Activated CD4-positive, alpha-beta T cell treated with anti-CD3 and anti-CD28 coated beads, Interleukin-10, Interleukin-2, amounts not matched to agents 100 ng/mL and 50 ng/mL, durations not matched to agents 16 hours and 8 hours (primary cell): ENCODE results near the gene GFM2.
A peak's percentile ranks its signal among the peaks of the same experiment; 100 is the strongest.
"Not testable (repeated sequence)": the region's sequence is repeated elsewhere in the genome, so short reads cannot be mapped to it uniquely, and the experiment has no call there.

ENCODE experiments used
- DNase-seq: peaks from one replicate; pipeline ENCODE4 v3.0.0-alpha.2; 2020

GFM2 gene, protein sequence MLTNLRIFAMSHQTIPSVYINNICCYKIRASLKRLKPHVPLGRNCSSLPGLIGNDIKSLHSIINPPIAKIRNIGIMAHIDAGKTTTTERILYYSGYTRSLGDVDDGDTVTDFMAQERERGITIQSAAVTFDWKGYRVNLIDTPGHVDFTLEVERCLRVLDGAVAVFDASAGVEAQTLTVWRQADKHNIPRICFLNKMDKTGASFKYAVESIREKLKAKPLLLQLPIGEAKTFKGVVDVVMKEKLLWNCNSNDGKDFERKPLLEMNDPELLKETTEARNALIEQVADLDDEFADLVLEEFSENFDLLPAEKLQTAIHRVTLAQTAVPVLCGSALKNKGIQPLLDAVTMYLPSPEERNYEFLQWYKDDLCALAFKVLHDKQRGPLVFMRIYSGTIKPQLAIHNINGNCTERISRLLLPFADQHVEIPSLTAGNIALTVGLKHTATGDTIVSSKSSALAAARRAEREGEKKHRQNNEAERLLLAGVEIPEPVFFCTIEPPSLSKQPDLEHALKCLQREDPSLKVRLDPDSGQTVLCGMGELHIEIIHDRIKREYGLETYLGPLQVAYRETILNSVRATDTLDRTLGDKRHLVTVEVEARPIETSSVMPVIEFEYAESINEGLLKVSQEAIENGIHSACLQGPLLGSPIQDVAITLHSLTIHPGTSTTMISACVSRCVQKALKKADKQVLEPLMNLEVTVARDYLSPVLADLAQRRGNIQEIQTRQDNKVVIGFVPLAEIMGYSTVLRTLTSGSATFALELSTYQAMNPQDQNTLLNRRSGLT

DNA sequence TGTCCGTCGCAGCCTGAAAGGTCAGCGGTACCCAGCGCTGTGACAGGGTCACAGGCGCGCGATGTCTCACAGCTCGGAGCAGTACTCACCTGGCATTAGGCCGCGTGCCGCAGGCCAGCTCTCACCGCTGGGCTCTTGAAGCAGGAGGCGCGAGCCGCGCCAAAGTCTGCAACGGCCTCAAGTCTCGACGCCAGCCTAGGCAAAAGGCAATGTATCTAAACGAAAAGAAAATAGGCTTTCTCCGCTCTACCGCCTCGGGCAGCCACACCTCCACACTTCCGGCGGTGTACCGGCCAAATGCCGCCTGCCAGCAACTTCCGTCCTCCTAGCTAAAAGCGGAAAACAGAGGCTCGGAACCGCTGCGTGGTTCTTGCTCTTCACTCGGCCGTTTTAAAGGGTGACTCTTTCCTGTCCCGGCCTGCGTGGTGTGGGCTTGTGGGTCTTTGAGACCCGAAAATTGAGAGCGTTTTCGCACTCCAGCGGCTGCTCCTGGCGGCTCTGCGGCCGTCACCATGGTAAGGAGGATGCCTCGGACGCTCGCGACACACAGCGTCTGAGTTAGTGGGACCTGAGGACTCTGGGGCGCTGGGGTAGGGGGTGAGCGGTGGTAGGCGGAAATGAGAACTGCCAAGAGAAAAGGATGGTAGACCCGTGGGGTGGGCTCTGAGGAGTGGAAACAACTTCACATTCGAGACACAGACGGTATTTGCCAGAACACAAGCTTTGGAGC is at the start of gene GFM2, which contains the start of gene NSA2:
GFM2 (minus strand) TSS at position 269 of the 730 bp plus-strand sequence. CDS start 3,375 bp downstream, outside the sequence.
NSA2 (plus strand) TSS at position 401 of the 730 bp plus-strand sequence; CDS start at position 513, 112 bp downstream.
- DNase-seq, result peak; percentile 94

DNA sequence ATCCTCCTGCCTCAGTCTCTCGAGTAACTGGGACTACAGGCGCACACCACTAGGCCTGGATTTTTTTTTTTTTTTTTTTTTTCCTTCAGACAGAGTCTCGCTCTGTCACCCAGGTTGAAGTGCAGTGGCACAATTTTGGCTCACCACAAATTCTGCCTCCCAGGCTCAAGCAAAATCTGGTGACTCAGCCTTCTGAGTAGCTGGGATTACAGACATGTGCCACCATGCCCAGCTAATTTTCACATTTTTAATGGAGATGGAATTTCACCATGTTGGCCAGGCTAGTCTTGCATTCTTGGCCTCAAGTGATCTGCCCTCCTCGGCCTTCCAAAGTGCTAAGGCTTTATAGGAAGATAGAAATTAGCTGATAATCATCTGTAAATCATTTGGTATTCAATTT is 44.0 kb upstream of the GFM2 start:
- no peak for DNase-seq

DNA sequence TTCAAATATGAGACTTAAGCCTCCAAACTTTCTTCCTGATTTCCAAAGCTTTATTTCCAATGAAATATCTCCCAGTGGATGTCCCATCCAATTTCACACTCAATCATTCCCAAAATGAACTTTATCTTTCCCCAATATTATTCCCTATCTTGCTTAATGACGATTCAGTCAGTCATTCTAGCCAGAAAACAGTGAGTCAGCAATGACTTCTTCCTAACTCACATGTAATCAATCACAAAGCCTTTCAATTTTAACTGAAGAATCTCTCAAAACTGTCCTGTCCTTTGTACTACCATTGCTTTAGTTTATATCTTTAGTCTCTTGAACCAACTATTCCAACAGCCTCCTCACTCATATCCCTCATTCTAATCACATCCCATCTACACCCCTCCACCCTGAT is 35.0 kb upstream of the GFM2 start:
- DNase-seq, result no peak

DNA sequence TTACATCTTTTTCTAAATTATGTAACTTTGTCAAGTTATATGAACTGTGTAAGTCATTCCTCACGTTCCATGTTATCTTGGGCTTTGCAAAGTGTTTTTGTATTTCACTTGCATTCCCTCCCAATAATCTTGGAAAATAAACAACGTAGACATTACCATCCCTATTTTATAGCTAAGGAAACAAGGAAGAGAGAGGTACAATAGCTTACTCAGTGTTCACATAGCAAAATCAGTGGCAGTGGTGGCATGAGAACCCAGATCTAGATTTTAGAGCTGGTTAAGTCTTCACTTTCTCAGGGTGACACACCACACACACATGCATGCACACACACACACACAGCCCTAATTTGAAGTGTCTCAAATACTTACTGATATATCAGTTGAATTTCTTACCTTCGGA is 34.3 kb upstream of the GFM2 start:
- DNase-seq, result no peak

DNA sequence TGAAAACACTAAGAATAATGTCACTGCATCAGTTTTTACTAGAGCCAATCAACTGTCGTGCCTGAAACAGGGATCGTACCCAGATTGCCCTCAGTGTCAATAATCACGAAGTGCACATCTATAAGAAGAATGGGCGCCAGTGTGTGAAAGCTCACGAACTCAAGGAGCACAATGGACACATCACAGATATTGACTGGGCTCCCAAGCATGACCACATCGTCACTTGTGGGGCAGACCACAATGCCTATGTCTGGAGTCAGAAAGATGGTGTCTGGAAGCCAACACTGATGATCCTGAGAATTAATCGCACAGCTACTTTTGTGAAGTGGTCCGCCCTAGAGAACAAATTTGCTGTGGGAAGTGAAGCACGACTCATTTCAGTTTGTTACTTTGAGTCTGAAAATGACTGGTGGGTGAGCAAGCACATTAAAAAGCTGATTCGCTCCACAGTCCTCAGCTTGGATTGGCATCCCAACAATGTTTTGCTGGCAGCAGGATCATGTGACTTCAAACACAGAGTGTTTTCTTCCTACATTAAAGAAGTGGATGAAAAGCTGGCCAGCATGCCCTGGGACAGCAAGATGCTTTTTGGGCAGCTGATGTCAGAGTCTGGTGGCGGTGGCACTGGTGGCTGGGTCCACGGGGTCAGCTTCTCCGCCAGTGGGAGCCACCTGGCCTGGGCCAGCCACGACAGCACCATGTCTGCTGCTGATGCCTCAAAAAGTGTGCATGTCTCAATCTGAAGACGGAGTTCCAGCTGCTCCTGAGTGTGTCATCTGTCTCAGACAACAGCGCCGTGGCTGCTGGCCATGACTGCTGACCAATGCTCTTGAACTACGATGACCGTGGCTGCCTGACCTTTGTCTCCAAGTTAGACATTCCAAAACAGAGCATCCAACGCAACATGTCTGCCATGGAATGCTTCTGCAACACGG is 32.3 kb upstream of the GFM2 start:
- DNase-seq, result no peak

DNA sequence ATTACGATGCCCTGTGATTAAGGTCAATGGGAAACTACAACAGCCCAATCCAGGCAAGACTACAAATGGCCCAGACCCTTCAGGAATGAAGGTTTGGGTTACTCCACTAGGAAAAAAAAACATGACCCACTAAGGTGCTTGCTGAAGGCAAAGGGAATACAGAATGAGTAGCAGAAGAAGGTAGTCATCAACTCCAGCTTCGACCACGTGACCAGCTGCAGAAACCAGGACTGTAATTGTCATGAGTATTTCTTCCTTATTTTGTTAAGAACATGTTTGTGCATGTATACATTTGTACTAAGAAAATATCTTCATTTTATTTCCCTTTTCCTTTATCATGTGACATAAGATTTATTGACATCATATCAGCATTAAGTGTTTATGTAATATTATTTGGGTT is 24.8 kb upstream of the GFM2 start:
- not testable (repeated sequence) for DNase-seq

DNA sequence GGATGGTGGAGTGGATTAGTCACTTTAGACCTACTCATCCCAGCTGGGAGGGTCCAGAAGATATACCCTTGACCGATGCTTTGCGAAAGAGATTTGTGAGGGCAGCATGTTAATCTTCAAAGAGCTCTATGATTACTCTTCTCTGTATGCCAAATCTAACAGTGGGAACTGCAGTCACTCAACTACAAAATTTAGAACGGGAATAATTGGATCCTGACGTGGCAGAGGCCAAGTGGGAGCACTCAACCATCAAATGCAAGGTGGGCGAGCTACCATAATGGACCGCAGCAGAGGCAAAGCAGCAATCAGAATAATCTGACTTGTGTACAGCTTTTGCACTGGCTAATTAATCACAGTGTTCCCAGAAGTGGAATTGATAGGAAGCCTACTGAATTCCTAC is 20.5 kb upstream of the GFM2 start:
- no peak for DNase-seq

DNA sequence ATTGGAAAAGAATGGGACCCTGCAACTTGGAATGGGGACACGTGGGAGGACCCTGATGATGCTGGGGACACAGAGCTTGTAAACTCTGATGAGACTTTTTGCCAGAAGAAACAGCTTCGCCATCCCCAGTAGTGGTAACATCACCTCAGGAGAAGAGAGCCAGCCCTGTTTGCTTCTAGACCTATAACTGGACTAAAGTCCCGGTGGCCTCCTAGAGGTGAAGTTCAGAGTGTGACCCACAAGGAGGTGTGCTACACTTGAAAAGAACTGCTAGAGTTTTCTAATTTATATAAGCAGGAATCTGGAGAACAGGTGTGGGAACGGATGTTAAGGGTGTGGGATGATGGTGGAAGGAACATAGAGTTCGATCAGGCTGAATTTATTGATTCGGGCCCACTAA is 19.9 kb upstream of the GFM2 start:
- DNase-seq, result no peak

DNA sequence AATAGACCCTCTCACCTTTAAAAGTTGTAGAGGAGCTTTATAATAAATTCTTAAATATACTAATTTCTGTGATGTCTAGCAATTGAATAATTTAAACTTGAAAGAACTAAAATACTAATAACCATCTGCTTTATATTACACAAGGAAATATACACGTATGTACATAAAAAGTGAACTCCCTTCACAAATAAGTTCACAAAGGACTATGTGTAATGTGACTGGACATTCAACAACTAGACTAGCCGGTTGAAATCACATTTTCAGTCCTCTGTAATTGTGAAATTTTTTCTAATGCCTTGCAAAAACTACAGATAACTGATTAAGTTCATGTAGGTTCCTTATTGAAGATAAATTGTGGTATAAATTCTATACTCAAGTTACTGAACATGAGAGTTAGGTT is 11.7 kb upstream of the GFM2 start:
- DNase-seq, result no peak

DNA sequence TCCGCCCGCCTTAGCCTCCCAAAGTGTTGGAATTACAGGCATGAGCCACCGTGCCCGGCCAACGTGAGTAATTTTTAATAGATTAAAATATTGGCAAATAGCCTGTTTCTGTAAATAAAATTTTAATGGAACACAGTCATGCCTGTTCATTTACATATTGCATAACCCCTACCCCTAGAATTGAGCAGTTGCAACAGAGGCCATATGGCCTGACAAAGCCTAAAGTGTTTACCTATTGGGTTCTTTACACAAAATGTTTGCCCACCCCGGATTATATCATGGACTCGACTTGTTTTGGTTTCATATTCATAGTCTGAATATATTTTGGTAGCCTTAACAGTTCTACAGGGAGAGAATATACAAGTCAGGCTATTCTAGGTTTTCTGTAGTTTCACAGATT is 5.4 kb upstream of the GFM2 start:
- DNase-seq, result no peak

DNA sequence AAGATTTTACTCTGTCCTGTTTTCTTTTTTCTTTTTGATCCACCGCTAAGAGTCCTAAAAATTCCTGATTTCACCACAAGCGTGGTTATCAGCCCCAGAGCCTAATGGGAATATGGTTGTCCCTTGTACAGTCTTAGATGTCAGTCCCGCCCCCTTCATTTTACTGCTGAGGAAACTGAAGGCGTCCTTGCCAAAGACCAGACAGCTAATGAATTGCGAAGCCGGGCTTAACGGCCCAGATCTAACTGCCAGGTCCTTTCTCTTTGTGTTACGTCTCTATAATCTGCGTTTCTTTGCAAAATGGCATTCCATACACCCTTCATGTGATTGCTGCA is 629 bp upstream of the GFM2 start:
- DNase-seq, result no peak

DNA sequence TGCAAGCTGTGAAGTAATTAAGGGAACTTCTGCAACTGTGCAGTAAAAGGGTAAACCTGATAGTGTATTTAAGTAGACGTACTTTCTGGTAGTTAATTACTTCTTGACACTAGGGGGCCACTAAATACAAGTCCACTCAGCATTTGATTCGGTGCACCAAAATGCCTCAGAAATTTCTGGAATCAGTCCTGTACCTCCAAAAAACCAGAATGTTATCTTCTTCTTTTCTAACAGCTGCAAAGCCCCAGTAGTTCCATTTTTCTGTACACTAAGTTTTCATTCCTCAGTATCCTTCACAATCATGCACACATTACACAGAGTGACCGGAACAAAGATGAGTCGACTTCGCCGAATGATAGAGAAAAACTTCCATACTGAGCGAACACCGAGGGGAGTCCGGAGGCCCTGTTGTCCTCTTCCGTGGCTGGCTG is 484 bp downstream of the GFM2 start:
- DNase-seq, result peak; percentile 56

DNA sequence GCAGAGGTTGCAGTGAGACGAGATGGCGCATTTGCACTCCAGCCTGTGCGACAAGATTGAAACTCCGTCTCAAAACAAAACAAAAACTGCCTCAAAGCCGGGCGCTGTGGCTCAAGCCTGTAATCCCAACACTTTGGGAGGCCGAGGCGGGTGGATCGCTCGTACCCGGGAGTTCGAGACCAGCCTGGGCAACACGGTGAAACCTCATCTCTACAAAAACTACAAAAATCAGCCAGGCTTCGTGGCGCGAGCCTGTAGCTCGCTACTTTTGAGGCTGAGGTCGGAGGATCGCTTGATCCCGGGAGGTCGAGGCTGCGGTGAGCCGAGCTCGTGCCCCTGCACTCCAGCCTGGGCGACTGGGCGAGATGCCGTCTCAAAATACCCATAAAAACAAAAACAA is 988 bp downstream of the GFM2 start:
- no peak for DNase-seq

DNA sequence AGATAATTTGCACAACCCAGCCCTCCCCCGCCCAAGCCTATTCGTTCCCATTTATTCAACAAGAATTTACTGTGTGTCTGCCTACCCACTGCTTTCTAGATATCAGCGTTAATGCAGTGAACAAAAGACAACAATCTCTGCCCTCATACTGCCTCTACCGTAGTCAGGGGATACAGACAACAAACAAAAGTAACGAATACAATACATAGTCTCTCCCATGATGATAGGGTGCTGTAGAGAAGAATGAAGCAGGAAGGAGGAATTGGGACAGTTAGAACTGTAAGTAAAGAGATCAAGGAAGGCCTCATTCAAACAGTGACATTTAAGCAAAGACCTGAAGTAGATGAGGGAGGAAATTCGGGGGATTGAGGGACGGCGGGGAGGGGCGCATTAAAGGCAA is 1.7 kb downstream of the GFM2 start:
- DNase-seq, result no peak

DNA sequence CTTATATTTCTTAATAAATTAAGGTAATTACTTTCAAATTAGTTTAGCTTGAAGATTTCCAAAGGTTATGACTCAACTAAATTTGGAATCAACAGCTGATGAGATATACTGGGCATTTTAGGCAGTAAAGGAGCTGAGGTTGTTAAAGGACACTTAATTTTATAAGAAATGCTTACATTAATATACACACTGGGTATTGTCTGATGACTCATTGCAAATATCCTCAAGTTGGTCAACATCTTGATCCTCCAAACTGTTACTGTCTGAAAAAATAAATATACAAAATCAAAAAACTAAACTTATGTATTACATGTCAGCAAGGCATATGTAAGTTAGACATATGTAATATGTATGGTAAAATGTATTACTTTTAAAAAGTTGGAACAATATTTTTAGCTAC is 3.4 kb downstream of the GFM2 start:
- no peak for DNase-seq

DNA sequence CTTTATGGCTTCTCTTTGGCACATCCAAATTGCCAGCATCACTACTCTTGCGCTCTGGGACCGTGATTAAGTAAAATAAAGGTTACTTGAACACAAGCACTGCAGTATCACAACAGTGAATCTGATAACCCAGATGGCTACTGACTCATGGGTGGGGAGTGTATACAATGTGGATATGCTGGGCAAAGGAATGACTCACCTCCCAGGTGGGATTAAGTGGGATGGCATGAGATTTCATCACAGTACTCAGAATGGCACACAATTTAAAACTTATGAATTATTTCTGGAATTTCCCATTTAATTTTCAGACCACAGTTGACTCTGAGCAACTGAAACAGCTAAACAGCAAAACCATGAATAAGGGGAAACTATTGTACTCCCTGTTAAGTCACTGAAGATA is 4.3 kb downstream of the GFM2 start:
- DNase-seq, result peak; percentile 32

DNA sequence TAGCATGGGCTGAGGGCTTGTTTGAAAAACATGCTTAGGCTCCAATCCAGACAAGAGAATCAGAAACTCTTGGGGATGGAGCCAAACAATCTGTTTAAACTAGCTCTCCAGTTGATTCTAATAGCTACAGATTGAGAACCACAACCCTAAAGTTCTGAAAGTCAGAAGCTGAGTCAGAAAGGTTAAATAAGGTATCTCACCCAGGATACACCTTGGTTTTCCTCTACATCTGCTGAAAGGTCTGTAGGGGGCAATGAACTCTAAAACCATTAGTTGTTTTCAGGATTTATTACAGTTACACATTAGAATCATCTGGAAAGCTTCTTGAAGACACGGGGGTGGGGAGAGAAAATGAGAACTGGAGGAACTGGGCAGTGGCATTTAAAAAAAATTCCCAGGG is 5.7 kb downstream of the GFM2 start:
- no peak for DNase-seq

DNA sequence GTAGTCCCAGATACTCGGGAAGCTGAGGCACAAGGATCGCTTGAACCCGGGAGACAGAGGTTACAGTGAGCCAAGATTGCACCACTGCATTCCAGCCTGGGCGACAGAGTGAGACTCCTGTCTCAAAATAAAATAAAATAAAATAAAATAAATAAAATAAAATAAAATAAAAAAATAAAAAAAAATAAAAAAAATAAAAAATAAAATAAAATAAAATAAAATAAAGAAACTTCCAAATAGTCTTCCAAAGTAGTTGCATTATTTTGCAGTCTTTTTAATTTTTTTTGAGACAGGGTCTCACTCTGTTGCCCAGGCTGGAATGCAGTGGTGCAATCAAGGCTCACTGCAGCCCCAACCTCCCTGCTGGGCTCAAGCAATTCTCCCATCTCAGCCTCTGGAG is 18.2 kb downstream of the GFM2 start:
- DNase-seq, result not testable (repeated sequence)

DNA sequence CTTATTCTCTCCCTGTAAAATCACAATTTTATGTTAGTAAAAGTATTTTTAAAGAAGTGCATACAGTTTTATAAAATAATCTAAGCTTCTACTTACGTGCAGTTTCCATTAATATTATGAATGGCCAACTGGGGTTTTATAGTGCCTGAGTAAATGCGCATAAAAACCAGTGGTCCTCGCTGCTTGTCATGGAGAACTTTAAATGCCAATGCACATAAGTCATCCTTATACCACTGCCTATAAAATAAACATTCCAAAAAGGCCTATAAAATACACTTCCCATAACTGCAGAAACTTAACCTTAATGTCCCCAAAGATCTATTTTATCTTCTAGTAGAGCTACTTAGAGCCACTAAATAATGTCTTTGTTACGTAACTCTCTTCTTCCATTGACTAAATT is 28.5 kb downstream of the GFM2 start:
- DNase-seq, result no peak

DNA sequence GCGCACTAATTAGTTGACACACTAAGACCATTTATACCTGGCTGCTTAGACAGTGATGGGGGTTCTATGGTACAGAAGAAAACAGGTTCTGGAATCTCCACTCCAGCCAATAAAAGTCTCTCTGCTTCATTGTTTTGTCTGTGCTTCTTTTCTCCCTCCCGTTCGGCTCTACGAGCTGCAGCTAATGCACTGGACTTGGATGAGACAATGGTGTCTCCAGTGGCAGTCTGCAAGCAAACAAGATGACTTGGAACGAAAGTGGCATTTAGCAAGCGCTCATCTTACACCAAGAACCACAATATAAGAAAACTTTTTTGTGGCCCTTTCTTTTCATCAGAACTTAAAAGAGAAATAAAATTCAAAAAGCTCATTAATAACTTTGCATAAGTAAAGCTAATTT is 30.2 kb downstream of the GFM2 start:
- DNase-seq, result no peak

DNA sequence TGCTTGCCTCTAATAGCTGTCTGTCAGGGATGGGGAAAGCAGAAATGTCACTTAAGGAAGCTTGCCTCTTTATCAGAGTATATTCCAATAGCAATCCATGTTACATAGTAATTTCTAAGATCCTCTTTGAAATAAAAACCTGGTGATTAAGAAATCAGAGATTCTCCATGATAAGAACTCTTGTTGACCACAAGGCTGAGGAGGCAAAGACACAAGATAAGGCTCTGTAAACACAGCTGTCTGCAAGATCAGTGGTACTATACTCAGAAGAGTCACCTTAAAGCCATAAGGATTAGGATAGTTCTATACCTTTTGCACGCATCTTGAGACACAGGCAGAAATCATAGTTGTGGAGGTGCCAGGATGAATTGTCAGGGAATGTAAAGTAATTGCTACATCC is 41.6 kb downstream of the GFM2 start:
- DNase-seq, result no peak

DNA sequence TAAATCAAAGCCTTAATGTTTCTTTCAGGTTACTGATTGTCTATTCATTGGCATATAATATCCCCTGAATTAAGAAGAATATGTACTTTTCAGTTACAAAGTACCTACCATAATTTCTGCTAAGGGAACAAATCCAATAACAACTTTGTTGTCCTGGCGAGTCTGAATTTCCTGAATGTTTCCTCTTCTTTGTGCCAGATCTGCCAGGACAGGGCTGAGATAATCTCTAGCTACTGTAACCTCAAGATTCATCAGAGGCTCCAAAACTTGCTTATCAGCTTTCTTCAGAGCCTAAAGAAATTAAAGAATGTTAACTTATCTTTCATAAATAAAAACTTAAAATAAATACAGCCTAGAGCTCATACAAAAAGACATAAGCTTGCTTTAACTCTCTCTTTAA is 44.6 kb downstream of the GFM2 start:
- no peak for DNase-seq

DNA sequence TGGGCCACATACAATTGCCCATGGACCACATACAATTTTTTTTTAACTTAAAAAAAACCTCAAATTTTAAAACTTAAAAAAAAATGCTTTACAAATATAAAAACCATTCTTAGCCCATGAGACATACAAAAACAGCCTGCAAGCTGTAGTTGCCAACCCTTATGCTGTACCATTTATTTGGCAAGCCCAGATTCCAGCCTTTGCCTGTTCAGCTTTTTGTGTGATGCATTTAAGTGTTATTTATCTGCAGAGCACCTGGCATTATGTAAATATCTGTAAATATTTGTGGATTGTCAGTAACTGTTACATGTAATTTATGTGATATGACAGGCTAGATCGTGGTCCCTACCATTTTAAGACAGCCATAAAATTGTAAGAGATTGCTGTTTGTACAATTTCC is 49.3 kb downstream of the GFM2 start:
- no peak for DNase-seq
